HG02798 (cell line): ENCODE results near the gene PLA2G12B.
"Not testable (repeated sequence)": the region's sequence is repeated elsewhere in the genome, so short reads cannot be mapped to it uniquely, and the experiment has no call there.

Experiments
- ATAC-seq: cut with Tn5 transposase; IDR thresholded peaks from one replicate; pipeline ENCODE4 v1.9.1; 2021; ENCODE audit warnings: mild to moderate bottlenecking; ENCODE audit not compliant: unreplicated experiment, poor library complexity

PLA2G12B gene, protein sequence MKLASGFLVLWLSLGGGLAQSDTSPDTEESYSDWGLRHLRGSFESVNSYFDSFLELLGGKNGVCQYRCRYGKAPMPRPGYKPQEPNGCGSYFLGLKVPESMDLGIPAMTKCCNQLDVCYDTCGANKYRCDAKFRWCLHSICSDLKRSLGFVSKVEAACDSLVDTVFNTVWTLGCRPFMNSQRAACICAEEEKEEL

DNA sequence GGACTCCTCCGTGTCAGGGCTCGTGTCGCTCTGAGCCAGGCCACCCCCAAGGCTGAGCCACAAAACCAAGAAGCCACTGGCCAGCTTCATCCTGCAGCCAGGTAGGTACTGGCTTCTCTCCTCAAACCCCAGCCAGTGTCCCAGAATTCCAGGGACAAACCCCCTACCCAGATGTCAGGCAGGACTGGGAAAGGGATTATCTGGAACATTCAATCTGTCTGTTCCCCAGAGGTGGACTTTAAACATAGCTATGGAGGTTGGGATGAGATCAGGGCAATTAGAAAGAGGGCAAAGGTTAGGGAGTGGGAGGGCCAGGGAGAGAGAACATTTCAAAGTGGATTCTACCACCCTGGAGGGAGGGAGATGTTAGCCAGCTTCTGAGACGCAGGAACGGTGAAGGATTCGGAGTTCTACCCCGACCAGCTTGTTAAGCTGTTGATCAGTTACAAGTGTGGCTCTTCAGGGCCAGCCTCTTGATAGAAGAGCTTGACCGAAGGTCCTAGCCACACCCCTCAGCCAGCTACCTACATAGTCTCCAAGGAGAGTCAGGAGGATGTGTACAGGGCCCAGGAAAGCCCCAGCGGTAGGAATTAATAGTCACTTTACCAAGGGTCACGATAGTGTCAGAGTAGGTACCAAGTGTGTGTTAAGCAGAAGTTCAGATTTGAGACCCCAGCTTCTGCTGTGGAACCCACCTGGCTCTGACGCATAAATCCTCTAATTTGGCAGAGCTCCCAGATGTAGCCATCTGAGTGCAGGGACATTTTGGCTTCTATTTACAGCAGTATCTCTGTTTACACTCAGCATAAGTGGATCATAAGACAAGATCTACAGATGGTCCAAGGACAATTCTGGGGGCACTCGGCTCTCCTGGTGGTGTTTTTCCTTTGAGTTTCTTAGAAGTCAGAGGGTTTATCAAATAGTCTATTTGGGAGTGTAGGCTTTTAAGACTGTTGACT is at the start of gene PLA2G12B:
TSS of gene PLA2G12B (minus strand) at position 211 of the 959 bp plus-strand sequence. CDS start at position 90, 121 bp downstream.
- ATAC-seq = no peak

DNA sequence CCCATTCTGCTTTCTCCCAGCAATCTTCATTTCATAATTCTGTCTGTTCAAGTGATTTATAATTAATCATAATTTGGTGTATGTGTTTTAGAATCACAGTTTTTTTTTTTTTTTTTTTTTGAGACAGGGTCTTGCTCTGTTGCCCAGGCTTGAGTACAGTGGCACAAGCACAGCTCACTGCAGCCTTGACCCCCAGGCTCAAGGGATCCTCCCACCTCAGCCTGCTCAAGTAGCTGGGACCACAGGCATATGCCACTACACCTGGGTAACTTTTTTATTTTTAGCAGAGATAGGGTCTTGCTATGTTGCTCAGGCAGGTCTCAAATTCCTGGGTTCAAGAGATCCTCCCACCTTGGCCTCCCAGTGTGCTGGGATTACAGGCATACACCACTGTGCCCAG is 49.2 kb upstream of the PLA2G12B start:
- ATAC-seq = no peak

DNA sequence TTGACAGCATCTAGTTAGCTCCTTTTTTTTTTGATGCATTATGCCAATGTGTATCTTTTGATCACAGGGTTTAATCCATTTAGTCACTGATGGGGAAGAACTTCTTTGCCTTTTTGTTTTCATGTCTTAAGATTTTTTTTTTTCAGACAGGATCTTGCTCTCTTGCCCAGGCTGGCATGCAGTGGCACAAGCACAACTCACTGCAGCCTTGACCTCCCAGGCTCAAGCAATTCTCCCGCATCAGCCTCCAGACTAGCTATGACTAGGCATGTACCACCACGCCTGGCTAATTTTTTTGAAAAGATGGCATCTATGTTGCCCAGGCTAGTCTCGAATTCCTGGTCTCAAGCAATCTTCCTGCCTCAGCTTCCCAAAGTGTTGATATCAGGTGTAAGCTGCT is 46.4 kb upstream of the PLA2G12B start:
- no peak for ATAC-seq

DNA sequence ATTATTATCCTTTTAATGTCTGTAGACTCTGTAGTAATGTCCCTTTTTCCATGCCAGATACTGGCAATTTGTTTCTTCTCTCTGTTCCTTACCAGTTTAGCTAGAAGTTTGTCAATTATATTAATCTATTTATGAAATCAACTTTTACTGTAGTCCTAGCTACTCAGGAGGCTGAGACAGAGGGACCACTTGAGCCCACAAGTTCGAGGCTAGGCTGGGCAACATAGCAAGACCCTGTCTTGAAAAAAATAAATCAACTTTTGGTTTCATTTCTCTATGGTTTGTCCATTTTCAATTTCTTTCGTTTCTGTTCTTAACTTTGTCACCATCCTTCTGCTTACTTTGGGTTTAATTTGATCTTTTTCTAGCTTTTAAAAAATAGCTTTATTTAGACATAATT is 42.5 kb upstream of the PLA2G12B start:
- ATAC-seq = no peak

DNA sequence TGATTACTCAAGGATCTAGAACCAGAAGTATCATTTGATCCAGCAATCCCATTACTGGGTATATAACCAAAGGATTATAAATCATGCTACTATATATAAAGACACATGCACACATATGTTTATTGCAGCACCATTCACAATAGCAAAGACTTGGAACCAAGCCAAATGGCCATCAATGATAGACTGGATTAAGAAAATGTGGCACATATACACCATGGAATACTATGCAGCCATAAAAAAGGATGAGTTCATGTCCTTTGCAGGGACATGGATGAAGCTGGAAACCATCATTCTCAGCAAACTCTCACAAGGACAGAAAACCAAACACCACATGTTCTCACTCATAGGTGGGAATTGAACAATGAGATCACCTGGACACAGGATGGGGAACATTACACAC is 40.9 kb upstream of the PLA2G12B start:
- not testable (repeated sequence) for ATAC-seq

DNA sequence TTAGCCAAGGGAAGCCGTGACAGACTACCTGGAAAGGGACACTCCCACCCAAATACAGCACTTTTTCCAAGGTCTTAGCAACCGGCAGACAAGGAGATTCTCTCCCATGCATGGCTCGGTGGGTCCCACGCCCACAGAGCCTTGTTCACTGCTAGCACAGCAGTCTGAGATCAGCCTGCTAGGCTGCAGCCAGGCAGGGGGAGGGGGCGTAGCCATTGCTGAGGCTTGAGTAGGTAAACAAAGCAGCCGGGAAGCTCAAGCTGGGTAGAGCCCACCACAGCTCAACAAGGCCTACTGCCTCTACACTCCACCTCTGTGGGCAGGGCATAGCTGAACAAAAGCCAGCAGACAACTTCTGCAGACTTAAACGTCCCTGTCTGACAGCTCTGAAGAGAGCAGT is 35.2 kb upstream of the PLA2G12B start:
- not testable (repeated sequence) for ATAC-seq

DNA sequence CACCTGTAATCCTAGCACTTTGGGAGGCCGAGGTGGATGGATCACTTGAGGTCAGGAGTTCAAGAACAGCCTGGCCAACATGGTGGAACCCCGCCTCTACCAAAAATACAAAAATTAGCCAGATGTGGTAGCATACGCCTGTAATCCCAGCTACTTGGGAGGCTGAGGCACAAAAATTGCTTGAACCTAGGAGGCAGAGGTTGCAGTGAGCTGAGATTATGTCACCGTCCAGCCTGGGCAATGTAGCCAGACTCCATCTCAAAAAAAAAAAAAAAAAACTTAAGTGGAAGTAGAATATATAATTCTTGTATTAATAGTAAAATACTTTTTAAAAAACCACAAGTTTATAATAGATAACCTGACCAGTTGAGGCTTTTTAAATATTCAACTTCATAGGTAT is 30.0 kb upstream of the PLA2G12B start:
- ATAC-seq = not testable (repeated sequence)

DNA sequence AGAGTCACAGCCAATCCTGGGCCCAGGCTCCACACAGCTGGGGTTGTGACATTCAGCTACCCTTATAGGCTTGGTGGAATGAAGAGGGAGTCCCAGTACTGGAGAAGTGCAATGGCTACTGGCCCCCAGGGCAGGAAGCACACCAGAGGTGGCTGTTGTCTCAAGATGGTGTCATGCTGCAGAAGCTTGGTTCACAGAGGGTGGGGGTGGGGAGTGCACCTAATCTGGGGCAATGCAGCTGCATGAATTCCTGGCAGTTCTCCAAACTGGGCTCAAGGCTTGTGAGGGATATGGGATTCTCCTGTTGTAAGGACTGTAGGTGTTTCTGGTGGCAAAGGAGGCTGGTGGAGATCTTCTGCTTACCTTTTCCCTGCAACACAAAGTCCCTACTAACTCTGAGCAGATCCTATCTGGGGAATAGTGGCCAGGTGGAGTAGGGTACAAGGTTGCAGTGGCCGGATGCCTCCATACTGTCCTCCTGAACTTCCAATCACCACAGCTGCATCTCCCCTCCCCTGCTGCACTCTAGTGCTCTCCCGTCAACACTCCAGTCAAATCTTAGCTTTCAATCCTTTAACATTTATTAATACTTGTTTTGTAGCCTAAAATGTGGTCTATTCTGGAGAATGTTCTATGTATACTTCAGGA is 27.4 kb upstream of the PLA2G12B start:
- no peak for ATAC-seq

DNA sequence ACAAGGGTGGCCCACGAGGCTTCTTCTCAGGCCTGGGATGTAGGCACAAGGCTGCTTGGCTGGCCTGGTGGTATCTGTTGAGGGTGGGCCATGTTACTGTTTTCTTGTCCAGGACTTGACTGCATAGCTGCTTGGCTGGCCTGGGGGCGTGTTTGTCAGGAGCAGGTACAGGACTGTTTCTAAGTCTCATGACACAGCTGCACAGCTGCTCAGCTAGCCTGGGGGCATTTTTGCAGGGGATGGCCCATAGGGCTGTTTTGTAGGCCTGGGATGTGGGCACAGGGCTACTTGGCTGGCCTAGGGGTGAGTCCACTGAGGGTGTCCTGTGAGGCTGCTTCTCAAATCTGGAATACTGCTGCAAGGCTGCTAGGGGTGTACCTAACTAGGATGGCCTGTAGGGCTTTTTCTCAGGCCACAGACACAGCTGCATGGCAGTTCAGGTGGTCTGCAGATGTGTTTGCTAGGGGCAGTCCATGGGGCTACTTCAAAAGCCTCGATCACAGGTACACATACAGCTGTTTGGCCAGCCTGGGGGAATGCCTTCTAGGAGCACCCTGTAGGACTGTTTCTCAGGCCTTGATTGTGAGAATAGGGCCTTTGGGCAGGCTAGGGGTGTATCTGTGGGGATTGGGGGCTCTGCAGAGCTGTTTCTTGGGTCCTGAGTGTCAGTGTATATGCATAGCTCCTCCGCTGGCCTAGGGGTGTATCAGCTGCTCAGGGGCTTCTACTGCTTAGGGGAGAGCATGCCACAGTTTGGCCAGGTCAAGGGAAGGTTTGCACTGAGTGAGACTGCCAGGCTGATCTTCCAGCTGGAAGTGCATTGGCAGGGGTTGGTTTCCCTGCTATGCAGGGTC is 26.6 kb upstream of the PLA2G12B start:
- ATAC-seq = no peak

DNA sequence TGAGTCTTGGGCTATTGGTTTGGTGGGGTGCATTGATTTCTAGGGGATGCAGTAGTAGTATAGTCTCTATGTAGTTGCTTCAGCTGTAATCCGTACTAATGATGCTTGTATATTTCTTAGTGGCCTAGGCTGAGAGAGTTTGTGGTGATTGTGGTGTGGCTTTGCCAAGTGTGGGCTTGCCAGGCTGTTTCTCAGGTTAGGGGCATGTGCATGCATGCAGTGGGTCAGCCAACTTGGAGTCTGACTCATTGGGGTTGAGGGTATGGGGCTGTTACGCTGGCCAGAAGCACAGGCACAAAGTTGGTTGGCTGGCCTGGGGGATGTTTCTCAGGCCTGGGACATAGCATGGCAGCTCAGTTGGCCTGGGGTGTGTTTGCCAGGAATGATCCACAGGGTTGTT is 25.7 kb upstream of the PLA2G12B start:
- no peak for ATAC-seq

DNA sequence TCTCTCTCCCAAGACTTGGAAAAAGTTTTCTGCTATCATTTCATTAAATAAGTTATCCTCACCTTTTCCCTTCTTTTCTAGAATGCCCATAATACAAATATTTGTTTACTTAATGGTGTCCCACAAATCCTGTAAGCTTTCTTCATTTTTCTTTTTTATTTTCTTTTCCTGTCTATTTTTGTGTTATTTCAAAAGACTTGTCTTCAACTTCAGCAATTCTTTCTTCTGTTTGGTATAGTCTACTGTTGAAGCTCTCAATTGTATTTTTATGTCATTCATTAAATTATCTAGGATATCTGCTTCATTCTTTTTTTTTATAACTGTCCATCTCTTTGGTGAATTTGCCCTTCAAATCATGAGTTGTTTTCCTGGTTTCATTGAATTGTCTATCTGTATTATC is 25.1 kb upstream of the PLA2G12B start:
- no peak for ATAC-seq

DNA sequence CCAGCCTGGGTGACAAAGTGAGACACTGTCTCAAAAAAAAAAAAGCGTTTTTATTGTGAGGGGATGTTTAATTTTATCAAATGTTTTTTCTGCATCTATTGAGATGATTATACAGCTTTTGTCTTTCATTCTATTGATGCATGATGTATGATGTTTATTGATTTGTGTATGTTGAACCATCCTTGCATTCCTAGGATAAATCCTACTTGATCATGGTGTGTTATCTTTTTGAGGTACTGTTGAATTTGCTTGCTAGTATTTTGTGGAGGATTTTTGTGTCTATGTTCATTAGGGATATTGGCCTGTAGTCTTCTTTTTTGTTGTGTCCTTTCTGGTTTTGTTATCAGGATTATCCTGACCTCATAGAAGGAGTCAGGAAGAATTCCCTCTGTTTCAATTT is 22.3 kb upstream of the PLA2G12B start:
- ATAC-seq = no peak

DNA sequence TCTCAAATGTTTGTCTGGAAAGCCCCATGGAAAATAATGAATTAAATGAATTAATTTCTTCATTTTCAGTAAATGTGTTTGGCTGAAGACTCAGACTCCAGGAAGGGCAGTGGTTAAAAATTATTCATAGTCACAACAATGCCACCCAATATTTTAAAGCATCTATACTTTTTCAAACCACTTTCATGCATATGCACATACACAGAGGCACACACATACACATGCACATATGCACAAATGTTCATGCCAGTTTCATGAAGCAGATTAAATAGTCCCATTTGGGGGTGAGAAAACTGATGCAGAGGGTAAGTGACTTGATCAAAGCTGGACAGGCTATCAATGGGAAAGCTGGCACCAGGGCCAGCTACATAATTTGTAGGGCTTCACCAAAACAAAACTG is 1.4 kb upstream of the PLA2G12B start:
- ATAC-seq = no peak

DNA sequence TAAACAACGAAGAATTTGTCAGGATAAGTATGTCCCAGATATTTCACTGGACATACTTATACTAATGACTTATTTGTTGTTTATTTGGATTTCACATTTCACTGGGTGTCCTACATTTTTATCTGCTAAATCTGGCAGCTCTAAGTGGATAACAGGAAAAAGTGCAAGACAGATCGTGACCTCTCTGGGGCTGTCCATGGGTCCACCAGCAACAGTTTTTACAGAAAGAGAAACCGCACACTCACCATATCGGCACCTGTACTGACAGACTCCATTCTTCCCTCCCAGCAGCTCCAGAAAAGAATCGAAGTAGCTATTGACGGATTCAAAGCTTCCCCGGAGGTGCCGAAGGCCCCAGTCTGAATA is 393 bp downstream of the PLA2G12B start:
- no peak for ATAC-seq

DNA sequence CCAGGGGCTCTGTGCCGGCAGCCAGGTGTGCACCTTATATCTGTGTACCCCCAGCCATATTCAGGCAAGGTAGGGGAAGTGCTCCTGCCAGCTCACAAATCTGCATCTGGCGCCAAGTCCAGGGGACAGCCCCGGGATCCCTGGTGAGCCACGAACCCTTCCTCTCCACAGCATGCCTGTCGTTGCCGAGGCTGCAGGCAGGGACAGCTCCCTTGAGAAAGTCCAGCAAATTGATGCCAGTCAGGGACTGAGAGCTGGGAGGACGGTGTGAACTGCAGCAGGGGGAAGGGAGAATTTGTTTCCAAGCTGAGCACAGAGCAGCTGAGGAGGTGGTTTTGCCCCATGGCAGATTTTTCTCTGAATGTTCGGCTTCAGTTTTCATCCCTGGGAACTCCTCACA is 919 bp downstream of the PLA2G12B start:
- no peak for ATAC-seq

DNA sequence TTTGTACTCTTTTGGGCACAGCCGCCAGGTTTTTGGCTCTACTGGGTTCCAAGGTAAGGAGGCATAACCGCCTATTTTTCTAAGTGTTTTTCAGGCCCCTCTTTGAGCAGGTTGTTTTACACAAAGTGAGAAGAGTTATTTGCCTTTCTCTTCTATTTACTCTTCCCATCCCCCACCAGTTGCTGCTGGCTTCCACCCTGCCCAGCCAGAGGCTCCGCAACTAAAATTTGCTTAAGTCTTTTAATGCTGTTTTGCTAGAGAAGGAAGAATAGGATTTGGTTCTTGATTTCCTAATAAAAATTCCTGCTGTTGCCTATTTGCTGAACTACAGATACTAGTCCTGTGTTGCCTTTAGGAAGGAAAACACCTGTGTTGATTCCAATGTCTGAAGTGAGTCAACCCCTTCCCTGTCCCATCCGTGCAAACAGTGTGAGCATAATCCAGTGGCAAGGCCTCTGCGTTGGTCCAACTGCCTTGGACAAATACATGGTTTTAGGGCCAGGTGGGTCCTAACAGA is 1.9 kb downstream of the PLA2G12B start:
- no peak for ATAC-seq

DNA sequence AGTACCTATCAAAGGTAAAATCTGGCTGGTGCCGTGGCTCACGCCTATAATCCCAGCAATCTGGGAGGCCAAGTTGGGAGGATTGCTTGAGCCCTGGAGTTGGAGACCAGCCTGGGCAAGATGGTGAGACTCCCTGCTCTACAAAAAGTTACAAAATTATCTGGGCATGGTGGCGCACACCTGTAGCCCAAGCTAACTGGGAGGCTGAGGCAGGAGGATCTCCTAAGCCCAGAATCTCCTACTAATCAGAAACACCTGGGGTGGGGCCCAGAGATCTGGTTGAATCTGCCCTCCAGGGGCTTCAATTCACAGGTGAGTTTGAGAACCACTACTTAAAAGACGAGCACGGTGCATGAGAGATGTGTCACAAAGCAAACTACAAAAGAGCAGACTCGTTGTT is 2.4 kb downstream of the PLA2G12B start:
- no peak for ATAC-seq

DNA sequence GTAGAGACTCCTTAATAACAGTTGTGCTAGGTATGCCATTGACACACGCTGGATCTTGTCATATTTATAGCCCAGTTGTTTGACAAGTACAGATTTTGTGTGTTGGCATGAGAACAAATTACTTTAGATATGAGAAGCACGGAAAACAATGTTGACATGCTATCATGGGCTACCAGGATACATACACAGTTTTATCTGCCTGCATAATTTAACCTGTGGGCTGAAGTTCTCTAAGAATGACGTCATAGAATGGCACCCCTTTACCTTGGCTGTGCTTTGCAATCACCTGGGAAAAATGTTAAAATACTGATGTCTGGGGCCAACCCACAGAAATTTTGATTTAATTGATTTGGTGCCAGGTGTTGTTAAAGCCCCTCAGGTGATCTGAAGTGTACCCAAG is 2.8 kb downstream of the PLA2G12B start:
- ATAC-seq = no peak

DNA sequence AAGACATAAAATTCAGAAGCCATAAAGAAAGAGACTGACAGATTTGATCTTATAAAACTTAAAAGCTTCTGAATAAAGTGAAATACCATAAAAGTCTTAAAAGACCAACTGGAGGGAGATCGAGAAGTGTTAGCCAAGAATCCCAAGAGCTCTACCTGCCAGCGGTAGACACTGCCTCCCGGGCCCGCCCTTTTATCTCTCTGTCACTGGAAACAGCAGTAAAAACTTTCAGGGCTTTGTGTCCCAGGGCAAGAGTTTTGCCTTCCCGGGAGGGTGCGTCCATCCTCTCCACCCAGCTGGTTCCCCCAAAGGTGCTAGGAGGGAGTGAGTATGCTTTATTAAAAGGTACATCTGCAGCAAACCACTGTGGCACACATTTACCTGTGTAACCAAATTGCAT is 5.8 kb downstream of the PLA2G12B start:
- ATAC-seq = no peak

DNA sequence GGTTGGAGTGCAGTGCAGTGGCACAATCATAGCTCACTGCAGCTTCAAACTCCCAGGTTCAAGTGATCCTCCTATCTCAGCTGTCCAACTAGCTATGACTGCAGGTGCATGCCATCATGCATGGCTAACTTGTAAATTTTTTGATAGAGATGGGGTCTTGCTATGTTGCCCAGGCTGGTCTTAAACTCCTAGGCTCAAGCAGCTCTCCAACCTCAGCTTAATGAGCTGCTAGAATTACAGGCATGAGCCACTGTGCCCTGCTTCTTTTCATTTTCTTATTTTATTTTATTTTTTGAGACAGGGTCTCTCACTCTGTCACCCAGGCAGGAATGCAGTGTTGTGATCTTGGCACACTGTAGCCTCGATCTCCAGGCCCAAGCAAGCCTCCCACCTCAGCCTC is 7.6 kb downstream of the PLA2G12B start:
- ATAC-seq = no peak
